OCI-LY7 (cell line): ENCODE measurements around the gene TENT5A. TPM values are rescaled to one million over a fixed set of nuclear protein-coding genes. Genes with fewer than 3 reads are reported as not detected.

Source experiments
- BruUV-seq: library from RNA; stranded (reverse); fragments of 400-500 nt; replicated peaks from 2 replicates; lab custom pipeline; 2021; lab: Mats Ljungman, UMichigan
- CTCF ChIA-PET: fragments of 300-600 bp; sonication (Branson Sonifier 250); formaldehyde crosslinking; loops from one replicate; lab custom pipeline; 2022; ENCODE audit warnings: antibody characterized with exemption; ENCODE audit not compliant: unreplicated experiment; lab: Charles Lee
- POLR2A ChIA-PET: fragments of 300-600 bp; sonication (Branson Sonifier 250); formaldehyde crosslinking; loops from one replicate; lab custom pipeline; 2022; ENCODE audit warnings: antibody characterized with exemption; lab: Charles Lee
- DNase-seq: peaks from one replicate; pipeline ENCODE4 v3.0.0-alpha.2; 2015; ENCODE audit warnings: low spot score
- H2AFZ ChIP-seq: fragments of 200-600 bp; sonication (generic), shearing (Covaris generic); 2 replicates; pipeline ENCODE4 v1.6.1; 2014; ENCODE audit warnings: mild to moderate bottlenecking, antibody characterized with exemption, low read length, moderate library complexity
- H3K27ac ChIP-seq: fragments of 200-600 bp; sonication (generic); 2 replicates; pipeline ENCODE4 v1.5.1; 2014; ENCODE audit warnings: mixed run types, low read depth, mild to moderate bottlenecking, moderate library complexity, low read length, inconsistent platforms; ENCODE audit not compliant: poor library complexity, severe bottlenecking
- H3K36me3 ChIP-seq: fragments of 200-600 bp; sonication (generic); 2 replicates; pipeline ENCODE4 v1.6.1; 2014; ENCODE audit warnings: mild to moderate bottlenecking, antibody characterized with exemption, low read length, moderate library complexity, mixed read lengths; ENCODE audit not compliant: insufficient read depth
- H3K4me1 ChIP-seq: fragments of 200-600 bp; sonication (generic); 2 replicates; pipeline ENCODE4 v1.5.1; 2014; ENCODE audit warnings: mild to moderate bottlenecking, low read length; ENCODE audit not compliant: insufficient read depth, poor library complexity, severe bottlenecking
- H3K4me2 ChIP-seq: fragments of 200-600 bp; sonication (generic); 2 replicates; pipeline ENCODE4 v1.6.1; 2014; ENCODE audit warnings: mild to moderate bottlenecking, low read length
- H3K4me3 ChIP-seq: fragments of 200-600 bp; sonication (generic); 2 replicates; pipeline ENCODE4 v1.5.1; 2014; ENCODE audit warnings: mild to moderate bottlenecking, low read depth, low read length; ENCODE audit not compliant: poor library complexity, severe bottlenecking
- H3K79me2 ChIP-seq: fragments of 200-600 bp; sonication (generic); 2 replicates; pipeline ENCODE4 v1.6.1; 2016; ENCODE audit warnings: low read depth, mild to moderate bottlenecking, low read length, moderate library complexity, mixed read lengths; ENCODE audit not compliant: insufficient read depth
- H3K9me2 ChIP-seq: fragments of 200-600 bp; sonication (generic); 2 replicates; pipeline ENCODE4 v1.6.1; 2016; ENCODE audit warnings: mild to moderate bottlenecking, low read length, mixed read lengths; ENCODE audit not compliant: insufficient read depth
- H3K9me3 ChIP-seq: fragments of 200-600 bp; sonication (generic); 2 replicates; pipeline ENCODE4 v1.6.1; 2014; ENCODE audit warnings: mild to moderate bottlenecking, mixed run types, low read length, mixed read lengths
- H4K20me1 ChIP-seq: fragments of 200-600 bp; sonication (generic); 2 replicates; pipeline ENCODE4 v1.6.1; 2014; ENCODE audit warnings: mild to moderate bottlenecking, antibody characterized with exemption, low read length, moderate library complexity, mixed read lengths; ENCODE audit not compliant: insufficient read depth
- EZH2phosphoT487 ChIP-seq: fragments of 200-600 bp; sonication (generic); IDR thresholded peaks from 2 replicates; pipeline ENCODE4 v1.6.1; 2018; ENCODE audit warnings: low read depth, borderline replicate concordance, mild to moderate bottlenecking, mixed run types, antibody characterized with exemption, low read length, moderate library complexity, mixed read lengths
- intact Hi-C: fragments of 100-400 bp; cut with micrococcal nuclease; formaldehyde crosslinking; loops from one replicate; pipeline ENCODE4 v1.10.0; 2022; ENCODE audit not compliant: unreplicated experiment
- total RNA-seq, 2 experiments: library from RNA; depleted of rRNA in 1 of 2; stranded (reverse); fragments of >200 nt in 1 of 2; shearing (Covaris generic) in 1 of 2; gene quantifications; 2 replicates each; pipeline ENCODE4 v1.2.3, GENCODE V29; 2014 to 2022
- TF ChIP-seq, protein P1 (sequence below): fragments of 200-600 bp; sonication (generic); conservative IDR thresholded peaks from 2 replicates; pipeline ENCODE4 v1.5.1; 2014; ENCODE audit warnings: mild to moderate bottlenecking, antibody characterized with exemption, low read length, moderate library complexity, mixed read lengths

The TENT5A gene
- total RNA-seq, 2 experiments from 2014 or later: not detected

DNA sequence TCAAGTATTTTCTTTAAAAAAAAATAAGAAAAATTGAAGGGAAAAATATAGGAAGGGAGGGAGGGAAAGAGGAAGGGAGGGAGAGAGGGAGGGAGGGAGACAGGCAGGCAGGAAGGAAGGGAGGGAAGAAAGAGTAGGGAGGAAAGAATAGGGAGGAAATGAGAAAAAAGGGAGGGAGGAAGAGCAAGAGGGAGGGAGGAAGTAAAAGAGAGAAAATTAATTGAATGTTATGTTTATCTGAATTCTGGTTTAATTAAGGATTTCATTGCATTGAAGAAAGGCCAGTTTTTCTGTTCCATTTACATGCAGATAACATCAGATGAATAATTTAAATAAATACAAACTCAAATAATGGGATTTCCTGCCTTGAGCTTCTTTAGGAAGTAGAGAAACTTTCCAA is 47.8 kb downstream of the TENT5A start:
- Histone ChIP-seq H3K79me2 (no peaks in the 10 kb centered on the region), H3K36me3 (no peaks in the 10 kb centered on the region), H3K9me2 (no peaks in the 10 kb centered on the region), H3K4me2 (no peak overlapping the region), H2AFZ (no peak overlapping the region), H3K9me3 (no peaks in the 10 kb centered on the region), H4K20me1 (no peaks in the 10 kb centered on the region), H3K4me1 (no peaks in the 10 kb centered on the region), H3K4me3 (no peak overlapping the region), H3K27ac (no peak overlapping the region)
- POLR2A ChIA-PET: interaction anchor here (0.7 to 1.0 kb wide), 2 partner anchors 9 to 556 kb away, joined by 4 to 6 read pairs; no protein-coding TSS in a partner anchor
- TF ChIP-seq, protein P1, sequence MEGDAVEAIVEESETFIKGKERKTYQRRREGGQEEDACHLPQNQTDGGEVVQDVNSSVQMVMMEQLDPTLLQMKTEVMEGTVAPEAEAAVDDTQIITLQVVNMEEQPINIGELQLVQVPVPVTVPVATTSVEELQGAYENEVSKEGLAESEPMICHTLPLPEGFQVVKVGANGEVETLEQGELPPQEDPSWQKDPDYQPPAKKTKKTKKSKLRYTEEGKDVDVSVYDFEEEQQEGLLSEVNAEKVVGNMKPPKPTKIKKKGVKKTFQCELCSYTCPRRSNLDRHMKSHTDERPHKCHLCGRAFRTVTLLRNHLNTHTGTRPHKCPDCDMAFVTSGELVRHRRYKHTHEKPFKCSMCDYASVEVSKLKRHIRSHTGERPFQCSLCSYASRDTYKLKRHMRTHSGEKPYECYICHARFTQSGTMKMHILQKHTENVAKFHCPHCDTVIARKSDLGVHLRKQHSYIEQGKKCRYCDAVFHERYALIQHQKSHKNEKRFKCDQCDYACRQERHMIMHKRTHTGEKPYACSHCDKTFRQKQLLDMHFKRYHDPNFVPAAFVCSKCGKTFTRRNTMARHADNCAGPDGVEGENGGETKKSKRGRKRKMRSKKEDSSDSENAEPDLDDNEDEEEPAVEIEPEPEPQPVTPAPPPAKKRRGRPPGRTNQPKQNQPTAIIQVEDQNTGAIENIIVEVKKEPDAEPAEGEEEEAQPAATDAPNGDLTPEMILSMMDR: no peak
- TF ChIP-seq EZH2phosphoT487: no peak
- no peak for DNase-seq
- no TSS peak for BruUV-seq
- CTCF ChIA-PET: no interaction called here
- intact Hi-C loops: no loop called here

DNA sequence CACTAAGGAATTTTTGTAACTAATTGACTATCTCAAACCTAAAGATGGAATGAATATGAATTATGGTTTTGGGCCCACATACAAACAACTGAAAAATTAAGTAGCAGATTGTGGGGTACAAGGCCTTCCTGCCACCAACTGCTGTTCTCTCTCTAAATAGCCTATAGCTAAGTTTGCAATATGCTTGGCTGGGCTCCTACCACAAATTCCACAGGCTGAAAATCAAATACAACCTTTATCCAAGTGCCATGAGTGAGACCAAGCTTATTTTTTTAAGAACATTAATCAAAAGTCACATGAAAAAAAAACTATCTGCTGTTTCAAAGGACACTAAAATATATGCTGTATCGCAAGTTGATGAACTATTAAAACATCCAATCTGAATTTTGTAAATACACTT is 52.1 kb downstream of the TENT5A start:
- Histone ChIP-seq H3K27ac (no peak overlapping the region), H2AFZ (no peak overlapping the region), H3K4me3 (no peak overlapping the region), H3K9me3 (no peaks in the 10 kb centered on the region), H3K36me3 (no peaks in the 10 kb centered on the region), H3K4me2 (no peak overlapping the region), H3K4me1 (no peaks in the 10 kb centered on the region), H3K9me2 (no peaks in the 10 kb centered on the region), H3K79me2 (no peaks in the 10 kb centered on the region), H4K20me1 (no peaks in the 10 kb centered on the region)
- no peak for DNase-seq
- intact Hi-C loops: no loop called here
- no peak for TF ChIP-seq EZH2phosphoT487
- TF ChIP-seq, protein P1: no peak
- ChIA-PET CTCF (no interaction called here), POLR2A (no interaction called here)
- no TSS peak for BruUV-seq

DNA sequence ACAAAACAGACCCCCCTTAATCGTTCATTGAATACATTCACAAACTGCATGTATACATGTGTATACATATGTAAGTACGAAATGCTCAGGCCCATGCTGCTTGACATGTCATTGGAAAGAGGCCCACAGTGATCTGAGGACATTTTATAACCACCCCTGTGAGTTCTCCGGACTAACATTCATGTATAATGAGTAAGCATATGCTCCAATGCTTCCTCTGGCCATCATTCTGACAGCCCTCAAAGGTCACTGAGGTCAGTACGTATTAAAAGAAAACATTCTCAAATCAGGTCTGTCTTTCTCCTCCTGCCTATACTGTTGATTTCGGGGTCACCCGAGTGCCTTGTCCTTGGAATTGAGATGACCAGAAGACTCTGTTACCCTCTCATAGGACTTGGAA is 54.9 kb downstream of the TENT5A start:
- intact Hi-C loops: no loop called here
- Histone ChIP-seq H4K20me1 (no peaks in the 10 kb centered on the region), H3K27ac (no peak overlapping the region), H3K9me2 (no peaks in the 10 kb centered on the region), H2AFZ (no peak overlapping the region), H3K4me3 (no peak overlapping the region), H3K4me1 (no peaks in the 10 kb centered on the region), H3K36me3 (no peaks in the 10 kb centered on the region), H3K4me2 (no peak overlapping the region), H3K9me3 (no peaks in the 10 kb centered on the region), H3K79me2 (no peaks in the 10 kb centered on the region)
- CTCF ChIA-PET: no interaction called here
- TF ChIP-seq, protein P1: no peak
- TF ChIP-seq EZH2phosphoT487: no peak
- POLR2A ChIA-PET: no interaction called here
- BruUV-seq: no TSS peak
- DNase-seq: no peak
